ENCODE data around the gene MAG.

MAG gene

GRCh38 chr19:35291916-35292315, at the start of gene MAG:
Gene MAG (plus strand): TSS chr19:35292161. CDS start chr19:35295409, 3,248 bp downstream.
- DNase-seq, result no peak

GRCh38 chr19:35246466-35247092, 45.4 kb upstream of the MAG start:
- DNase-seq, result no peak

GRCh38 chr19:35247526-35248309, 44.2 kb upstream of the MAG start:
- peak; percentile 57 for DNase-seq

- DNase-seq, result peak; percentile 85
Observed at GRCh38 chr19:35248310-35249145, 43.4 kb upstream of the MAG start, which contains the start of gene LSR. Gene LSR (plus strand): TSS chr19:35249002. CDS start chr19:35249023, 21 bp downstream.

GRCh38 chr19:35249146-35249847, 42.7 kb upstream of the MAG start:
- no peak for DNase-seq

GRCh38 chr19:35249848-35250711, 41.9 kb upstream of the MAG start:
- no peak for DNase-seq

- no peak for DNase-seq
Observed at GRCh38 chr19:35251456-35251855, 40.5 kb upstream of the MAG start.

GRCh38 chr19:35253316-35254286, 38.4 kb upstream of the MAG start:
- no peak for DNase-seq

- no peak for DNase-seq
Observed at GRCh38 chr19:35254341-35255297, 37.3 kb upstream of the MAG start.

- no peak for DNase-seq
Observed at GRCh38 chr19:35256566-35256965, 35.4 kb upstream of the MAG start.

- no peak for DNase-seq
Observed at GRCh38 chr19:35257113-35257461, 34.9 kb upstream of the MAG start.

- no peak for DNase-seq
Observed at GRCh38 chr19:35260694-35261304, 31.2 kb upstream of the MAG start.

- no peak for DNase-seq
Observed at GRCh38 chr19:35261356-35262100, 30.4 kb upstream of the MAG start.

- DNase-seq, result no peak
Observed at GRCh38 chr19:35262101-35262761, 29.7 kb upstream of the MAG start.

- DNase-seq, result no peak
Observed at GRCh38 chr19:35264268-35265125, 27.5 kb upstream of the MAG start.

GRCh38 chr19:35265126-35265899, 26.6 kb upstream of the MAG start:
- no peak for DNase-seq
